CD4-positive, alpha-beta T cell (primary cell): Measurements from ENCODE around the gene AIDA. TPM values are rescaled to one million over a fixed set of nuclear protein-coding genes. Genes with fewer than 3 reads are reported as not detected.
A peak's percentile ranks its signal among the peaks of the same experiment; 100 is the strongest.

ENCODE experiments used
- ATAC-seq: fragments of 200-7000 bp; cut with Tn5 transposase; one replicate; pipeline ENCODE4 v1.10.0; 2022; ENCODE audit warnings: mild to moderate bottlenecking; ENCODE audit not compliant: poor library complexity
- CTCF ChIA-PET: fragments of 350-600 bp; sonication (Branson Sonifier 250); formaldehyde crosslinking; loops from one replicate; lab custom pipeline; 2021; ENCODE audit warnings: antibody characterized with exemption, inconsistent platforms; lab: Charles Lee
- POLR2A ChIA-PET: fragments of 350-600 bp; sonication (Branson Sonifier 250); formaldehyde crosslinking; loops from one replicate; lab custom pipeline; 2021; ENCODE audit warnings: antibody characterized with exemption, inconsistent platforms; lab: Charles Lee
- DNase-seq, 14 experiments: peaks; one replicate each; pipeline ENCODE4 v3.0.0-alpha.2; 2013 to 2020; ENCODE audit warnings: mixed read lengths in 2 of 14
- H3K27ac ChIP-seq, 2 donors: one replicate each; pipeline versions ENCODE4 v1.5.1 to v1.7.0; 2013; ENCODE audit warnings: low read length in 2 of 2, low read depth in 1 of 2, mild to moderate bottlenecking in 1 of 2
- H3K27me3 ChIP-seq, 2 experiments: 1 replicate in 1 of 2; 2 replicates in 1 of 2; pipeline versions ENCODE4 v1.6.1 to v1.7.0; 2013; ENCODE audit warnings: low read length in 2 of 2, control low read depth in 1 of 2, mild to moderate bottlenecking in 1 of 2, moderate library complexity in 1 of 2; ENCODE audit not compliant: insufficient read depth in 2 of 2, control insufficient read depth in 1 of 2
- H3K36me3 ChIP-seq: one replicate; pipeline ENCODE4 v1.6.1; 2013; ENCODE audit warnings: low read length, control low read depth; ENCODE audit not compliant: insufficient read depth
- H3K4me1 ChIP-seq: one replicate; pipeline ENCODE4 v1.6.1; 2013; ENCODE audit warnings: low read length, control low read depth; ENCODE audit not compliant: insufficient read depth
- H3K4me3 ChIP-seq: one replicate; pipeline ENCODE4 v1.5.1; 2013; ENCODE audit warnings: mild to moderate bottlenecking, low read length, moderate library complexity
- H3K9me3 ChIP-seq, 2 experiments: 1 replicate in 1 of 2; 2 replicates in 1 of 2; pipeline versions ENCODE4 v1.6.1 to v1.7.0; 2013; ENCODE audit warnings: low read length in 2 of 2, mild to moderate bottlenecking in 2 of 2, control low read depth in 1 of 2, moderate library complexity in 1 of 2; ENCODE audit not compliant: control insufficient read depth in 1 of 2, insufficient read depth in 1 of 2
- H3K27ac Mint-ChIP-seq: one replicate; pipeline ENCODE4 v1.8.0; 2020; ENCODE audit warnings: mixed read lengths
- H3K27me3 Mint-ChIP-seq: one replicate; pipeline ENCODE4 v1.8.0; 2021; ENCODE audit warnings: mixed read lengths
- H3K36me3 Mint-ChIP-seq: one replicate; pipeline ENCODE4 v1.8.0; 2021; ENCODE audit warnings: low read depth, mixed read lengths
- H3K4me1 Mint-ChIP-seq: one replicate; pipeline ENCODE4 v1.8.0; 2021; ENCODE audit warnings: low read depth, mixed read lengths
- H3K4me3 Mint-ChIP-seq: one replicate; pipeline ENCODE4 v1.8.0; 2020; ENCODE audit warnings: mild to moderate bottlenecking, mixed read lengths
- H3K9me3 Mint-ChIP-seq: one replicate; pipeline ENCODE4 v1.8.0; 2020; ENCODE audit warnings: mixed read lengths
- CTCF ChIP-seq: fragments of 200-600 bp; IDR thresholded peaks from one replicate; pipeline ENCODE4 v1.8.0; 2022; ENCODE audit warnings: antibody characterized with exemption, mild to moderate bottlenecking
- intact Hi-C, 2 experiments: fragments of 100-400 bp; cut with DNase I in 1 of 2; cut with micrococcal nuclease in 1 of 2; formaldehyde crosslinking; loops; one replicate each; pipeline versions ENCODE4 v1.15.1 to v1.9.0; 2023 to 2025; cut with DNase I, micrococcal nuclease
- total RNA-seq, 174 experiments: library from RNA in 2 of 174; stranded (reverse) in 2 of 174; gene quantifications; one replicate each; pipeline ENCODE4 v1.2.3 and lab custom pipeline; 2021 to 2026

AIDA gene
- total RNA-seq, 2 experiments from 2014 or later, result 23.6 to 25.1 TPM

DNA sequence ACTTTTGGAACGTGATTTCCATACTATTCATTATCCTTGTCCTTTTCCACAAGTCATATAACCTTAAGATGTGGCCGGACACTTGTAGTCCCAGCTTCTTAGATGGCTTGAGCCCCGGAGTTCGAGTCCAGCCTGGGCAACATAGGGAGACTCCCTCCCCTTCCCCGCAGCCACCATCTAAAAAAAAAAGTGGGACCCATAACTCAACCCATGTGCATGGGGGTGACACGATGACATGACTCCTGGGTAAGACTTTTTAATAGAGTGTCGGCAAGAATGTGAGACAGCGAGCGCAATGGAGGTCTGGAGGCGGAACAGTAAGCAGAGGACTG, 68.7 kb downstream of the AIDA start:
- Mint-ChIP-seq H3K36me3 (peaks cover 64% of the 10 kb centered on the region), H3K27ac (peak overlapping the region; percentile 99), H3K9me3 (no peaks in the 10 kb centered on the region), H3K4me3 (peak overlapping the region; percentile 94), H3K4me1 (peaks cover 44% of the 10 kb centered on the region), H3K27me3 (no peaks in the 10 kb centered on the region)
- Histone ChIP-seq H3K27ac (peak overlapping the region; percentile 95 to 97), H3K4me1 (peaks cover 20% of the 10 kb centered on the region), H3K36me3 (peaks cover 33% of the 10 kb centered on the region), H3K9me3 (no peaks in the 10 kb centered on the region), H3K27me3 (no peaks in the 10 kb centered on the region), H3K4me3 (peak overlapping the region; percentile 73)
- DNase-seq (peak in 1 of 14 experiments; percentile 34), ATAC-seq (peak; percentile 32)
- ChIA-PET CTCF (interaction anchor here (2.0 to 2.3 kb wide), 3 partner anchors 9 to 70 kb away, joined by 9 to 20 read pairs (median 12); partner anchors contain the start of genes AIDA and BROX), POLR2A (interaction anchor here (0.8 to 4.1 kb wide), 15 partner anchors 9 to 1203 kb away, joined by 3 to 70 read pairs (median 10); partner anchors contain the start of genes AIDA, BROX, DUSP10 and MIA3)
- intact Hi-C loops, result no loop called here
- no peak for TF ChIP-seq CTCF

- H3K36me3 ChIP-seq, result peaks cover 32% of the 10 kb centered on the region
- H3K27me3 ChIP-seq, result no peaks in the 10 kb centered on the region
- peak overlapping the region; percentile 82 for H3K4me3 Mint-ChIP-seq
- DNase-seq (no peak), ATAC-seq (no peak)
- ChIA-PET POLR2A (interaction anchor here (2.0 to 4.1 kb wide), 4 partner anchors 16 to 71 kb away, joined by 6 to 70 read pairs (median 26); partner anchors contain the start of genes AIDA, BROX, MIA3 and TAF1A), CTCF (interaction anchor here (2.3 kb wide), 1 partner anchor 8 kb away, joined by 12 read pairs; no protein-coding TSS in a partner anchor)
- peaks cover 37% of the 10 kb centered on the region for H3K4me1 Mint-ChIP-seq
- no peaks in the 10 kb centered on the region for H3K27me3 Mint-ChIP-seq
- no peak for TF ChIP-seq CTCF
- peaks cover 20% of the 10 kb centered on the region for H3K4me1 ChIP-seq
- H3K4me3 ChIP-seq, result no peak overlapping the region
- H3K9me3 ChIP-seq, result no peaks in the 10 kb centered on the region
- H3K36me3 Mint-ChIP-seq, result peaks cover 64% of the 10 kb centered on the region
- H3K27ac Mint-ChIP-seq, result peak overlapping the region; percentile 99
- no peak overlapping the region for H3K27ac ChIP-seq
- intact Hi-C loops, result no loop called here
- H3K9me3 Mint-ChIP-seq, result no peaks in the 10 kb centered on the region
Observed at GRCh38 chr1:222642468-222642867, 69.8 kb downstream of the AIDA start.

DNA sequence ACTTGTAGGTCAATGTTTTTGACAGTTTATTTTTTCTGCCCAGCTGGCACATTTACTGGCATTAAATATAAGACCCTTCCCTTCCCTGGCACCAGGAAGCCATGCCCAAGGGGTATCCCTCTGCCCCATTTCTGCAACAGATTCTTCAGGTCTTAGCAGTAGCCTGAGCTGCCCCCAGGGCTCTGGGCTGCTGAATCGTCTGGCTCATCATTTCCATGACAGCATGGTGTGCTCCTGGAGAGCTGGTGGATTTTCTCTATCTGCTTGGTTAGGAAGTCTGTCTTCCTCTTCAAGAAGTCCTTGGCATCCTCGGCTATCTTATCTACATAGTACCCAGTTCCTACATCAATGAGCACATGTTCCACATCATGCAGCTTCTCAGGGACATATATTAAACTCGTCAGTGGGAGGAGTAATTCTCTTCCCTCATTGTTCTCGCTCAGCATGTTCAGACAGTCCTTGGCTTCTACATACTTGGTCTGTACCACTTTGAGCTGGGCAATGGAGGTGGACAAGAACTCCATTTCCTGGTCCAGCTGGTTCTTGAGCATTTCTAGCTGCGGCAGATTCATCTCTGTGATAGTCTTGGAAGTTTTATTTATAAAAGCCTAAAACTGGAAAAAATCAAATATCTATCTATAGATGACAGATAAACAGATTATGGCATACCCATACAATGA, 70.9 kb downstream of the AIDA start:
- intact Hi-C loops, result no loop called here
- no peaks in the 10 kb centered on the region for H3K27me3 Mint-ChIP-seq
- POLR2A ChIA-PET, result interaction anchor here (1.3 kb wide), 1 partner anchor 71 kb away, joined by 6 read pairs; the partner anchor contains the start of genes AIDA and BROX
- H3K9me3 Mint-ChIP-seq, result no peaks in the 10 kb centered on the region
- DNase-seq (no peak), ATAC-seq (no peak)
- H3K4me3 Mint-ChIP-seq, result peak overlapping the region; percentile 44
- Histone ChIP-seq H3K27me3 (no peaks in the 10 kb centered on the region), H3K4me1 (peaks cover 18% of the 10 kb centered on the region), H3K27ac (no peak overlapping the region), H3K4me3 (no peak overlapping the region), H3K36me3 (peaks cover 32% of the 10 kb centered on the region), H3K9me3 (no peaks in the 10 kb centered on the region)
- peaks cover 29% of the 10 kb centered on the region for H3K4me1 Mint-ChIP-seq
- peaks cover 64% of the 10 kb centered on the region for H3K36me3 Mint-ChIP-seq
- H3K27ac Mint-ChIP-seq, result peak overlapping the region; percentile 99
- CTCF ChIA-PET, result no interaction called here
- no peak for TF ChIP-seq CTCF
